Panc1 (cell line): Measurements from ENCODE around the gene MRPL39. TPM values are rescaled to one million over a fixed set of nuclear protein-coding genes. Genes with fewer than 3 reads are reported as not detected.
A peak's percentile ranks its signal among the peaks of the same experiment; 100 is the strongest.

ENCODE experiments used
- ATAC-seq: fragments of 200-7000 bp; cut with Tn5 transposase; 2 replicates; pipeline ENCODE4 v1.9.1; 2020; ENCODE audit warnings: mild to moderate bottlenecking, moderate library complexity
- BruUV-seq: library from RNA; stranded (reverse); fragments of 400-500 nt; replicated peaks from 2 replicates; lab custom pipeline; 2021; lab: Mats Ljungman, UMichigan
- CTCF ChIA-PET: fragments of 300-600 bp; sonication (Branson Sonifier 250); formaldehyde crosslinking; loops from one replicate; lab custom pipeline; 2022; ENCODE audit warnings: antibody characterized with exemption; lab: Charles Lee
- POLR2A ChIA-PET: fragments of 300-600 bp; sonication (Branson Sonifier 250); formaldehyde crosslinking; loops from one replicate; lab custom pipeline; 2022; ENCODE audit warnings: antibody characterized with exemption; lab: Charles Lee
- DNase-seq: peaks from one replicate; pipeline ENCODE4 v3.0.0-alpha.2; 2010; ENCODE audit warnings: low read depth, low spot score
- H3K27ac ChIP-seq: 2 replicates; pipeline ENCODE4 v1.5.1; 2011; ENCODE audit warnings: mild to moderate bottlenecking, low read length, inconsistent platforms
- H3K27me3 ChIP-seq: fragments of 200-500 bp; sonication (Bioruptor generic); 2 replicates; pipeline ENCODE4 v1.6.0; 2014; ENCODE audit warnings: low read length, inconsistent platforms; ENCODE audit not compliant: control insufficient read depth, insufficient read depth
- H3K36me3 ChIP-seq: fragments of 200-500 bp; sonication (Bioruptor generic); 2 replicates; pipeline ENCODE4 v1.5.1; 2014; ENCODE audit warnings: inconsistent platforms, mild to moderate bottlenecking, low read length, moderate library complexity; ENCODE audit not compliant: control insufficient read depth, insufficient read depth
- H3K4me1 ChIP-seq: 2 replicates; pipeline ENCODE4 v1.5.1; 2011; ENCODE audit warnings: inconsistent platforms, mild to moderate bottlenecking, low read length, moderate library complexity; ENCODE audit not compliant: control insufficient read depth, insufficient read depth
- H3K4me3 ChIP-seq, 2 experiments: 2 replicates each; pipeline ENCODE4 v1.5.1; 2011 to 2012; ENCODE audit warnings: low read depth in 2 of 2, low read length in 2 of 2, mild to moderate bottlenecking in 2 of 2, inconsistent platforms in 1 of 2, moderate library complexity in 1 of 2
- H3K9me3 ChIP-seq: fragments of 200-500 bp; sonication (Bioruptor generic); 2 replicates; pipeline ENCODE4 v1.5.1; 2014; ENCODE audit warnings: low read depth, mild to moderate bottlenecking, inconsistent platforms, low read length, moderate library complexity; ENCODE audit not compliant: control insufficient read depth, insufficient read depth
- CTCF ChIP-seq: fragments of 450-650 bp; IDR thresholded peaks from 2 replicates; pipeline ENCODE4 v1.5.1; 2017; ENCODE audit warnings: mild to moderate bottlenecking
- POLR2AphosphoS5 ChIP-seq: IDR thresholded peaks from 2 replicates; pipeline ENCODE4 v1.6.1; 2012; ENCODE audit warnings: mild to moderate bottlenecking, low read depth, low read length, moderate library complexity
- REST ChIP-seq, 2 experiments: IDR thresholded peaks; 2 replicates each; pipeline ENCODE4 v1.6.1; 2011 to 2012; ENCODE audit warnings: low read depth in 2 of 2, control low read depth in 1 of 2, low read length in 1 of 2, mild to moderate bottlenecking in 1 of 2, moderate library complexity in 1 of 2; ENCODE audit not compliant: insufficient read depth in 1 of 2
- SIN3A ChIP-seq: IDR thresholded peaks from 2 replicates; pipeline ENCODE4 v1.6.1; 2012; ENCODE audit warnings: low read depth, mild to moderate bottlenecking, low read length, moderate library complexity, borderline replicate concordance; ENCODE audit not compliant: insufficient read depth
- TCF7L2 ChIP-seq: IDR thresholded peaks from 2 replicates; pipeline ENCODE4 v1.6.1; 2011; ENCODE audit warnings: mild to moderate bottlenecking, low read depth, low read length, inconsistent platforms
- in situ Hi-C: cut with HindIII; loops from 2 replicates; pipeline ENCODE4 v1.10.0; 2016; ENCODE audit warnings: low sequenced_read_pairs, low pct_unique_long_range_greater_than_20kb
- intact Hi-C: fragments of 100-400 bp; cut with micrococcal nuclease; formaldehyde crosslinking; loops from one replicate; pipeline ENCODE4 v1.10.0; 2022; ENCODE audit not compliant: unreplicated experiment
- total RNA-seq: library from RNA; stranded (reverse); gene quantifications from one replicate; pipeline ENCODE4 v1.2.1, GENCODE V29; 2021; ENCODE audit not compliant: unreplicated experiment

The MRPL39 gene
- total RNA-seq, 1 experiment from 2014 or later = 24.7 TPM

GRCh38 chr21:25640943-25641292 lies 33.6 kb upstream of the MRPL39 start:
- Histone ChIP-seq H3K4me3 (no peak overlapping the region), H3K36me3 (no peaks in the 10 kb centered on the region), H3K27ac (no peak overlapping the region), H3K4me1 (peaks cover 3% of the 10 kb centered on the region; the same call in 1 of the 2 replicates), H3K9me3 (no peaks in the 10 kb centered on the region), H3K27me3 (peaks cover 12% of the 10 kb centered on the region)
- POLR2A ChIA-PET = no interaction called here
- no peak for ATAC-seq
- BruUV-seq = no TSS peak
- DNase-seq = no peak
- TF ChIP-seq CTCF (no peak), POLR2AphosphoS5 (no peak), REST (IDR thresholded peaks at IDR 0.05; ENCODE audit: insufficient read depth in 1 of 2, low read depth in 2 of 2, low read length in 1 of 2) (no peak), SIN3A (no peak), TCF7L2 (no peak)
- intact Hi-C loops = no loop called here
- in situ Hi-C loops = no loop called here
- CTCF ChIA-PET = no interaction called here

GRCh38 chr21:25640202-25640942 lies 33.1 kb upstream of the MRPL39 start:
- Histone ChIP-seq H3K4me1 (peaks cover 3% of the 10 kb centered on the region; the same call in 1 of the 2 replicates), H3K36me3 (no peaks in the 10 kb centered on the region), H3K4me3 (peak overlapping the region; percentile 46 to 50), H3K27ac (no peak overlapping the region), H3K27me3 (peaks cover 12% of the 10 kb centered on the region), H3K9me3 (no peaks in the 10 kb centered on the region)
- BruUV-seq = no TSS peak
- intact Hi-C loops = no loop called here
- DNase-seq (no peak), ATAC-seq (peak; percentile 56; the same call in 1 of the 2 replicates)
- in situ Hi-C loops = no loop called here
- no peak for TF ChIP-seq POLR2AphosphoS5
- no peak for TF ChIP-seq REST (IDR thresholded peaks at IDR 0.05; ENCODE audit: insufficient read depth in 1 of 2, low read depth in 2 of 2, low read length in 1 of 2)
- TF ChIP-seq SIN3A = no peak
- no peak for TF ChIP-seq TCF7L2
- TF ChIP-seq CTCF = no peak
- ChIA-PET CTCF (no interaction called here), POLR2A (no interaction called here)
